Left renal pelvis (tissue), 4 donors: ENCODE data around the gene KRCC1. TPM values are rescaled to one million over a fixed set of nuclear protein-coding genes. Genes with fewer than 3 reads are reported as not detected.
A peak's percentile ranks its signal among the peaks of the same experiment; 100 is the strongest.
"Not testable (repeated sequence)": the region's sequence is repeated elsewhere in the genome, so short reads cannot be mapped to it uniquely, and the experiment has no call there.

ENCODE experiments used
- DNase-seq, 4 donors: peaks; one replicate each; pipeline ENCODE4 v3.0.0-alpha.2; 2013; ENCODE audit warnings: low read depth in 4 of 4, low spot score in 3 of 4
- polyA plus RNA-seq, 4 donors: library from polyadenylated mRNA; unstranded; fragments of 120-200 nt; gene quantifications; one replicate each; pipeline ENCODE4 v1.2.1, GENCODE V29; 2013; ENCODE audit not compliant: insufficient read length in 4 of 4

KRCC1 gene
- polyA plus RNA-seq, 4 donors, result 40.5 to 64.5 (median 57.1) TPM

- no peak for DNase-seq
Measured at GRCh38 chr2:88048541-88048940, 7.0 kb downstream of the KRCC1 start.

- DNase-seq, result not testable (repeated sequence)
Measured at GRCh38 chr2:88045561-88045960, 10.0 kb downstream of the KRCC1 start.

GRCh38 chr2:88042476-88042875 is 13.1 kb downstream of the KRCC1 start:
- no peak for DNase-seq

GRCh38 chr2:88038263-88039105 is 17.1 kb downstream of the KRCC1 start:
- no peak for DNase-seq

GRCh38 chr2:88036606-88037005 is 19.0 kb downstream of the KRCC1 start:
- no peak for DNase-seq

GRCh38 chr2:88036182-88036581 is 19.4 kb downstream of the KRCC1 start:
- DNase-seq, result no peak

GRCh38 chr2:88032070-88032702 is 23.4 kb downstream of the KRCC1 start:
- DNase-seq, result no peak

GRCh38 chr2:88028931-88029330 is 26.7 kb downstream of the KRCC1 start:
- DNase-seq, result no peak

GRCh38 chr2:88027697-88028389 is 27.7 kb downstream of the KRCC1 start:
- DNase-seq, result no peak

- DNase-seq, result no peak
Measured at GRCh38 chr2:88024509-88024908, 31.1 kb downstream of the KRCC1 start.

- DNase-seq, result no peak
Measured at GRCh38 chr2:88022669-88022921, 33.0 kb downstream of the KRCC1 start.

GRCh38 chr2:88019985-88020384 is 35.6 kb downstream of the KRCC1 start:
- no peak for DNase-seq

- no peak for DNase-seq
Measured at GRCh38 chr2:88018909-88019308, 36.7 kb downstream of the KRCC1 start.

GRCh38 chr2:88018077-88018805 is 37.3 kb downstream of the KRCC1 start:
- DNase-seq, result not testable (repeated sequence)

- DNase-seq, result not testable (repeated sequence)
Measured at GRCh38 chr2:88017780-88018038, 37.9 kb downstream of the KRCC1 start.

GRCh38 chr2:88016960-88017779 is 38.4 kb downstream of the KRCC1 start:
- no peak for DNase-seq

- DNase-seq, result peak; percentile 70 to 80 (median 74)
Measured at GRCh38 chr2:88016086-88016959, 39.3 kb downstream of the KRCC1 start, which contains the start of gene RNU2-63P. Gene RNU2-63P (minus strand): TSS chr2:88016547.

GRCh38 chr2:88011011-88011410 is 44.6 kb downstream of the KRCC1 start:
- no peak for DNase-seq

GRCh38 chr2:88010136-88010535 is 45.4 kb downstream of the KRCC1 start:
- DNase-seq, result no peak
